HUES48 (cell line): ENCODE measurements around the gene CENPK.

Experiments used
- H3K27ac ChIP-seq: one replicate; pipeline ENCODE4 v1.7.0; 2013; ENCODE audit warnings: low read depth, low read length, inconsistent platforms
- H3K27me3 ChIP-seq: 2 replicates; pipeline ENCODE4 v1.6.1; 2013; ENCODE audit warnings: mild to moderate bottlenecking, low read length; ENCODE audit not compliant: control insufficient read depth, insufficient read depth
- H3K36me3 ChIP-seq: 2 replicates; pipeline ENCODE4 v1.6.1; 2013; ENCODE audit warnings: low read length; ENCODE audit not compliant: control insufficient read depth, insufficient read depth
- H3K4me1 ChIP-seq: 2 replicates; pipeline ENCODE4 v1.6.1; 2013; ENCODE audit warnings: mild to moderate bottlenecking, low read length; ENCODE audit not compliant: control insufficient read depth, insufficient read depth
- H3K4me3 ChIP-seq: 2 replicates; pipeline ENCODE4 v1.5.1; 2013; ENCODE audit warnings: mild to moderate bottlenecking, low read depth, low read length
- H3K9ac ChIP-seq: 2 replicates; pipeline ENCODE4 v1.6.1; 2013; ENCODE audit warnings: mild to moderate bottlenecking, low read depth, low read length, moderate library complexity
- H3K9me3 ChIP-seq: 2 replicates; pipeline ENCODE4 v1.6.1; 2013; ENCODE audit warnings: low read length; ENCODE audit not compliant: control insufficient read depth, insufficient read depth

CENPK gene

DNA sequence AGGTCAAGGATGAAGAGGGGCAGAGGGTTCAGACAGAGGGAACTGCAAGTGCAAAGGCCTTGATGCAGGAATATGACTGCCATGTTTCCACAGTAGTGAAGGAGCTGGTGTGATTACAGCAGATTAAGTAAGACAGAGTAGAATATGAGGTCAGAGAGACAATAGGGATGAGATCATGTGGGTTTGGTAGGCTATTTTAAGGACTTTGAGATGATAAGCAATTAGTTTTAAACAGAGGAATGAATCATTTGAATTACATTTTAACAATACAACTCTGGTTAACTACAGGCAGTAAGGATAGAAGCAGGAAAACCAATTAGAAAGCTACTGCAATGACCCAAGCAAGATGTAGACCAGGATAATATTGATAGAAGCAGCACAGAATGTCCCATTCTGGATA lies 7.7 kb downstream of the CENPK start:
- peaks cover 68% of the 10 kb centered on the region for H3K36me3 ChIP-seq
- H3K4me1 ChIP-seq: no peaks in the 10 kb centered on the region
- no peak overlapping the region for H3K4me3 ChIP-seq
- H3K27ac ChIP-seq: no peak overlapping the region
- H3K27me3 ChIP-seq: no peaks in the 10 kb centered on the region
- H3K9me3 ChIP-seq: no peaks in the 10 kb centered on the region
- H3K9ac ChIP-seq: no peak overlapping the region

DNA sequence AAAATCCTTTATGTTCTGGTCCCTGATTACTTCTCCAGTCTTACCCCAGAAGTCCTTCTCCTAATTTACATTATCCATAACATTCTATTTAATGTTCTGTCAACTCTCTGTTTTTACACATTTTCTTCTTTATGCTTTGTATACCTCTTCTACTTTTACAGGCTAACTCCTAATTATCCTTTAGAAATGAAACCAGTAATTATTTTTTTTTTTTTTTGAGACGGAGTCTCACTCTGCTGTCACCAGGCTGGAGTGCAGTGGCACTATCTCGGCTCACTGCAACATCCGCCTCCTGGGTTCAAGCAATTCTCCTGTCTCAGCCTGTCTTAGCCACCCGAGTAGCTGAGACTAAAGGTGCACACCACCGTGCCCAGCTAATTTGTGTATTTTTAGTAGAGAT lies 9.0 kb downstream of the CENPK start:
- H3K9ac ChIP-seq: no peak overlapping the region
- no peaks in the 10 kb centered on the region for H3K27me3 ChIP-seq
- H3K9me3 ChIP-seq: no peaks in the 10 kb centered on the region
- peaks cover 79% of the 10 kb centered on the region for H3K36me3 ChIP-seq
- no peaks in the 10 kb centered on the region for H3K4me1 ChIP-seq
- no peak overlapping the region for H3K4me3 ChIP-seq
- H3K27ac ChIP-seq: no peak overlapping the region

DNA sequence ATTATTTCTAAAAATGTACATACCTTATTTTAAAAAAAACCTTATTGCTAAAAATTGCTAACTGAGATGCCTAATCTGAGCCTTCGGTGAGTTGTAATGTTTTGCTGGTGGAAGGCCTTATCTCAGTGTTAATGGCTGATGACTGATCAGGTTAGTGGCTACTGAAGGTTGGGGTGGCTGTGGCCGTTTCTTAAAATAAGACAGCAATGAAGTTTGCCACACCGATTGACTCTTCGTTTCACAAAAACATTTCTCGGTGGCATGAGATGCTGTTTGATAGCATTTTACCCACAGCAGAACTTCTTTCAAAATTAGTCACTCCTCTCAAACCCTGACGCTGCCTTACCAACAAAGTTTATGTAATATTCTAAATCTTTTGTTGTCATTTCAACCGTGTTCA lies 14.7 kb downstream of the CENPK start:
- Histone ChIP-seq H3K27me3 (no peaks in the 10 kb centered on the region), H3K4me3 (no peak overlapping the region), H3K36me3 (peaks cover 72% of the 10 kb centered on the region), H3K9ac (no peak overlapping the region), H3K4me1 (no peaks in the 10 kb centered on the region), H3K9me3 (no peaks in the 10 kb centered on the region), H3K27ac (no peak overlapping the region)

DNA sequence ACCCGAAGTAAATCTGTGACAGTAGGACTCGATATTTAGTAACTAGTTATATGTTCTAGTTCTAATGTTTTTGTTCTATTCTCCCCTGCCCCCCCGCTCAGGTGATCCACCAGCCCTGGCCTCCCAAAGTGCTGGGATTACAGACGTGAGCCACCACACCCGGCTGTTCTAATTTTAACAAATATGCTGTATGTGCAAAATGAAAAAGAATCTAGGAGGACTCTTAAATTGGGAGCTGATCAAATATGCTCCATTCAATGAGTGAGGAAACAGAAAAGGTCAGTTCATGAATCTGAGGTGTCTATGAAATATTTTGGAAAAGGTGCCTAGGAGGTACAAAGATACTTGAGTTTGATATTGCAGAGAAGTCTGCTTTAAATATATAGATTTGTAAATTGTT lies 16.8 kb downstream of the CENPK start:
- no peaks in the 10 kb centered on the region for H3K27me3 ChIP-seq
- H3K4me3 ChIP-seq: no peak overlapping the region
- H3K9me3 ChIP-seq: no peaks in the 10 kb centered on the region
- H3K4me1 ChIP-seq: no peaks in the 10 kb centered on the region
- no peak overlapping the region for H3K27ac ChIP-seq
- H3K9ac ChIP-seq: no peak overlapping the region
- H3K36me3 ChIP-seq: peaks cover 79% of the 10 kb centered on the region

DNA sequence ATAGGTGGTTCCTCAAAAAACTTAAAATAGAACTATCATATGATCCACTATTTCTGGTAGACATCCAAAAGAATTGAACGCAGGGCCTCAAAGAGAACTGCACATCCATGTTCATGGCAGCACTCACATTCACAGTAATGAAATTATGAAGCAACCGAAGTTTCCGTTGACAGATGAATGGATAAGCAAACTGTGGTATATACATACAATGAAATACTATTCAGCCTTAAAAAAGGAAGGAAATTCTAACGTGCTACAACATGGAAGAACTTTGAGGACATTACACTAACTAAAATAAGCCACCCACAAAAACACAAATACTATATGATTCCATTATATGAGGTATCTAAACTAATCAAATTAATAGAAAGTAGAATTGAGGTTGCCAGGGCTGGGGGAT lies 18.5 kb downstream of the CENPK start:
- Histone ChIP-seq H3K4me3 (no peak overlapping the region), H3K27ac (no peak overlapping the region), H3K36me3 (peaks cover 79% of the 10 kb centered on the region), H3K9me3 (no peaks in the 10 kb centered on the region), H3K4me1 (no peaks in the 10 kb centered on the region), H3K9ac (no peak overlapping the region), H3K27me3 (no peaks in the 10 kb centered on the region)

DNA sequence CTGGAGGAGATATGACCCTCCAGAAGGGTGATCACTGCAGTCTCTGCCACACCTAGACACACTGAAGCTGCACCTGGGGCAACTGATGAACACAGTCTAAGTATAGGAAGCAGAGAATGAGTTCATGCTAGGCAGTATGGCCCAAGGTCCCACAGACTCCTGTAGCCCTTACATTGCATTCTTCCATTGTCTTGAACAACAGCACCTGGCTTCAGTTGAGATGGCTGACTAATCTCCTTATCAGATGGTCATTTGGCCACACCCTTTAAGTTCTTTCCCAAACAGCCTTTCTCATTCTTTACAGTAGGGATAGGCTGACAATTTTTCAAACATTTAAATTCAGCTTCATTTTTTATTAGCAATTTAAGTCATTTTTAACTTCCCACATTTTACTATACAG lies 23.1 kb downstream of the CENPK start:
- Histone ChIP-seq H3K9me3 (no peaks in the 10 kb centered on the region), H3K36me3 (peaks cover 68% of the 10 kb centered on the region), H3K4me3 (no peak overlapping the region), H3K9ac (no peak overlapping the region), H3K4me1 (no peaks in the 10 kb centered on the region), H3K27ac (no peak overlapping the region), H3K27me3 (no peaks in the 10 kb centered on the region)

DNA sequence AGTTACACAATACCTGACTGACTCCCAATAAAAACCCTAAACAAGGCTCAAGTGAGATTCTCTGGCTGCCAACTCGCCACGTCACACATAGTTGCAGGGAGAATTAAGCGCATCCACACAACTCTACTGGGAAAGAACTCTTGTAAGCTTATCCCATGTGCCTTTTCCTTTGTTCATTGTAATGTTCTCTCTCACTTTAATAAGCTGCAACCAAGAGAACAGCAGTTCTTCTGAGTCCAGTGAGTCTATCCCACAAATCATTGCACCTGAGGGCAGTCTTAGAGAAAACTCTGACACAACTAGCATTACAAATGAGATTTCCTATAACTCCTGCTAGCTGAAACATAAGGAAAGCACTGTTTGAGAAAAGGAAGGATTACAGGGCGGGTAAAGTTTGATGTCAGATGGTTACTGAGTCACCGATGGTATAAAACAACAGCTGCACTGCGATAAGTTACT lies 27.4 kb downstream of the CENPK start:
- Histone ChIP-seq H3K36me3 (peaks cover 30% of the 10 kb centered on the region), H3K4me1 (no peaks in the 10 kb centered on the region), H3K27ac (no peak overlapping the region), H3K4me3 (no peak overlapping the region), H3K27me3 (no peaks in the 10 kb centered on the region), H3K9me3 (no peaks in the 10 kb centered on the region), H3K9ac (no peak overlapping the region)

DNA sequence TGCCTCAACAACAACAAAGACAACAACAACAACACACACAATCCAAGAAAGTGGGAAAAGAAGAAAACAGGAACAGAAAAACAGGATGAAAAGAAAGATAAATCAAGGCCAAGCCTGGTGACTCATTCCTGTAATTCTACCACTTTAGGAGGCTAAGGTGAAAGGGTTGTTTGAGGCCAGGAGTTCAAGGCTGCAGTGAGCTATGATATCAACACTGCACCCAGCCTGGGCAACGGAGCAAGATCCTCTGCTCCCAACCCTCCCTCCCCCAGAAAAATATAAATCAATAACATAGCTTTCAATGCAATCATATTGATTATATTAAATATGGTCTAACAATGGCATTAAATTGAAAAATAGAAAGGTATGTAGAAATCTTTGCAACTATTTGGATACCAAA lies 32.1 kb downstream of the CENPK start:
- Histone ChIP-seq H3K36me3 (peaks cover 23% of the 10 kb centered on the region), H3K27me3 (no peaks in the 10 kb centered on the region), H3K9ac (no peak overlapping the region), H3K27ac (no peak overlapping the region), H3K4me3 (no peak overlapping the region), H3K9me3 (no peaks in the 10 kb centered on the region), H3K4me1 (no peaks in the 10 kb centered on the region)

DNA sequence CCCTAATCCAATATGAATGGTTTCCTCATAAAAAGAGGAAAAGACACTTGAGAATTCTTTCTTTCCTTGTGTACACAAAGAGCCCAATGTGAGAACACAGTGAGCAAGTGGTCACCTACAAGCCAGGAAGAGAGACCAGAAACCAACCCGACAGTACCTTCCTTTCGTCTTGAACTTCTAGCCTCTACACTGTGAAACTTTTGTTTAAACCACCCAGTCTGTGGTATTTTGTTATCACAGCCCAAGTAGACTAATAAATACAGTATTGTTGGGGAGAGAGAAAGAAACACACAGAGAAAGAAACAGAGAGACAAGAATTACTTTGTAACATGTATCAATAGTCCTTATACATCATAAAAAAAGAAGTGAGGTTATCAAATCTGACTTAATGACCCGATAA lies 37.2 kb downstream of the CENPK start:
- H3K4me1 ChIP-seq: no peaks in the 10 kb centered on the region
- H3K27me3 ChIP-seq: no peaks in the 10 kb centered on the region
- no peak overlapping the region for H3K27ac ChIP-seq
- no peak overlapping the region for H3K4me3 ChIP-seq
- no peaks in the 10 kb centered on the region for H3K9me3 ChIP-seq
- peaks cover 34% of the 10 kb centered on the region for H3K36me3 ChIP-seq
- no peak overlapping the region for H3K9ac ChIP-seq

DNA sequence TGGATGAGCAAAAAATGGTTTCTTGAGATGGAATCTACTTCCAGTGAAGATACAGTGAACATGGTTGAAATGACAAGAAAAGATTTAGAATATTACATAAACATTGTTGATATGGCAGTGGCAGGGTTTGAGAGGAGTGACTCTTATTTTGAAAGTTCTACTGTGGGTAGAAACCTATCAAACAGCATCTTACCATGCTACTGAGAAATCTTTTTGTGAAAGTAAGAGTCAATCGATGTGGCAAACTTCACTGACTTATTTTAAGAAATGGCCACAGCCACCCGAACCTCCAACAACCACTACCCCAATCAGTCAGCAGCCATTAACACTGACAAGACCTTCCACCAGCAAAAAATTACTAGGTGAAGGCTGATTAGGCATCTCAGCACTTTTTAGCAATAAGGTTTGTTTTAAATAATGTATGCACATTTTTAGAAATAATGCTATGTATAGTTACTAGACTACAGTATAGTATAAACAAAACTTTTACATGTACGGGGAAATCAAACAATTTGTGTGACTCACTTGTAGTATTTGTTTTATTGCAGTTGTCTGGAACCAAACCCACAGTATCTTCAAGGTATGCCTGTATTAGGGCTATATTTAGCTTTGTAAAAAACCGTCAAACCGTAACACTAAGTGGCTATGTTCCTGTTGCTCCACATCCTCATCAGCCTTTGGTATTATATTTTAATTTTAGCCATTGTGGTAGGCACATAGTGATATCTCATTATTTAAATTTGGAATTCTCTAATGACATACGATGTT lies 50.6 kb downstream of the CENPK start:
- no peaks in the 10 kb centered on the region; the same call in 1 of the 2 replicates for H3K36me3 ChIP-seq
- no peaks in the 10 kb centered on the region for H3K9me3 ChIP-seq
- H3K9ac ChIP-seq: no peak overlapping the region
- H3K4me1 ChIP-seq: no peaks in the 10 kb centered on the region
- no peaks in the 10 kb centered on the region for H3K27me3 ChIP-seq
- no peak overlapping the region for H3K4me3 ChIP-seq
- no peak overlapping the region for H3K27ac ChIP-seq

DNA sequence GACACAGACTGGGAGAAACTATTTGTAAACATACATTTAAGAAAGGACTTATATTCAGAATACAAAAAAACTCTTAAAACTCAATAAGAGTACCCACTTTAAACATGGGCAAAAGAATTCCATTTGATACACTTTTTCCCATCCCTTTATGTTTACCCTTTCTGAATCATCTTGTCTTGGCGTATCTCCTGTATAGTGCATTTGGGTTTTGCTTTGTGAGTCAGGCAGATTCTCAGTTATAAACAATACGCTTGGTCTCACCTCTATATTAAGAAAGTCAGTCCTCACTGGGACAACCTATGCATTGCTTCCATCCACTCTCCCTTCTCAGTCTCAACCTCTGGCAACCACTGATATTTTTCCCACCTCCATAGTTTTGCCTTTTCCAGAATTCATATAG lies 54.0 kb downstream of the CENPK start:
- Histone ChIP-seq H3K27me3 (no peaks in the 10 kb centered on the region), H3K9me3 (no peaks in the 10 kb centered on the region)

More for the DNA sequence above, 54.0 kb downstream of the CENPK start:
- no peak overlapping the region for H3K9ac ChIP-seq
- H3K36me3 ChIP-seq: no peaks in the 10 kb centered on the region
- no peaks in the 10 kb centered on the region for H3K4me1 ChIP-seq
- no peak overlapping the region for H3K4me3 ChIP-seq
- no peak overlapping the region for H3K27ac ChIP-seq
